Measurements from ENCODE around the gene SPART. TPM values are rescaled to one million over a fixed set of nuclear protein-coding genes. Genes with fewer than 3 reads are reported as not detected.

The SPART gene
- total RNA-seq, 5 donors from 2014 or later (not counting 1 experiment from before 2014, with no cell fraction given), result 20.2 to 33.3 (median 28.8) TPM

DNA sequence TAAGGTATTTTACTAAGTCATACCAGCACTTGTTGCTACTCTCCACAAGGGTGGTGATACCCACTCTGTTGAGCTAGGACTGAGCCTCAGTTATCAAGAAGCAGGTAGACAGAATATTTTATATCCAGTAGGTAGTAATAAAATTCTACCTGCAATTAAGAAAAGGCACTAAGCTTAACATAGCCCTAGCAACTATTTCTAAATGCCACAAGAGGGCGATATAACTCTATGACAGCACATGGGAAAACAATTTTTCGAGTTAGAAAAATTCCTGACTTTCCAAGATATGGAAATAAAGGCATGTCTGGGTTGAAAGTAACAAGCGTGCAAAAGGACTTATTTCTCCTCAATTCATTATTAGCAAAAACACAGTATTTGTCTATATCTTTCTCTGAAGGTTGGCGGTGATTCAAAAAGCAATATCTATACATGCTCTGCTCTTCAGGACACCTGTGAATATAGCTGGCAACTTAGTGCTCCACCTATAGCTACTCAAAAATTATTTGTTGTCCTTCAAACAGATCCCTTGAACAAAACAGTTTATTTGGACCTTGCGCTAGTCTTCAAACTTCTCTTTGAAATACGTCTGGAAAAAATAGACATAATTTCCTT, 63.3 kb downstream of the SPART start:
- ChIA-PET CTCF (interaction anchor here (0.5 to 1.8 kb wide), 10 partner anchors 8 to 704 kb away, joined by 3 to 11 read pairs (median 4); no protein-coding TSS in a partner anchor), POLR2A (no interaction called here)
- Histone ChIP-seq H3K27ac (ENCODE audit: low read length) (no peak overlapping the region), H3K9me3 (no peaks in the 10 kb centered on the region), H3K27me3 (replicated peaks in 1 of 2; ENCODE audit: control insufficient read depth in 2 of 2, extremely low read depth in 1 of 2, insufficient read depth in 2 of 2, low read length in 1 of 2) (peaks cover 0 to under 1% of the 10 kb centered on the region in 2 experiments), H3K4me1 (ENCODE audit: control insufficient read depth in 1 of 2, extremely low read depth in 1 of 2, insufficient read depth in 2 of 2, low read length in 2 of 2) (no peaks in the 10 kb centered on the region), H3K4me3 (ENCODE audit: control insufficient read depth in 1 of 2, extremely low read depth in 1 of 2, low read length in 1 of 2) (no peak overlapping the region), H3K36me3 (ENCODE audit: control insufficient read depth in 2 of 2, extremely low read depth in 1 of 2, insufficient read depth in 1 of 2, low read length in 1 of 2) (no peaks in the 10 kb centered on the region)
- 86% methylated on average over 1 of the region's 6 CpGs for WGBS (ENCODE audit: insufficient coverage)
- no peaks in the 10 kb centered on the region for H3K9me3 Mint-ChIP-seq
- no peak overlapping the region for H3K27ac Mint-ChIP-seq
- no peaks in the 10 kb centered on the region for H3K4me1 Mint-ChIP-seq
- no peaks in the 10 kb centered on the region for H3K36me3 Mint-ChIP-seq
- DNase-seq (peak in 1 of 35 experiments; percentile 31), ATAC-seq (replicated peaks in 1 of 4) (no peak)
- H3K27me3 Mint-ChIP-seq, result peaks cover 8 to 15% of the 10 kb centered on the region in 2 donors
- H3K4me3 Mint-ChIP-seq, result no peak overlapping the region

DNA sequence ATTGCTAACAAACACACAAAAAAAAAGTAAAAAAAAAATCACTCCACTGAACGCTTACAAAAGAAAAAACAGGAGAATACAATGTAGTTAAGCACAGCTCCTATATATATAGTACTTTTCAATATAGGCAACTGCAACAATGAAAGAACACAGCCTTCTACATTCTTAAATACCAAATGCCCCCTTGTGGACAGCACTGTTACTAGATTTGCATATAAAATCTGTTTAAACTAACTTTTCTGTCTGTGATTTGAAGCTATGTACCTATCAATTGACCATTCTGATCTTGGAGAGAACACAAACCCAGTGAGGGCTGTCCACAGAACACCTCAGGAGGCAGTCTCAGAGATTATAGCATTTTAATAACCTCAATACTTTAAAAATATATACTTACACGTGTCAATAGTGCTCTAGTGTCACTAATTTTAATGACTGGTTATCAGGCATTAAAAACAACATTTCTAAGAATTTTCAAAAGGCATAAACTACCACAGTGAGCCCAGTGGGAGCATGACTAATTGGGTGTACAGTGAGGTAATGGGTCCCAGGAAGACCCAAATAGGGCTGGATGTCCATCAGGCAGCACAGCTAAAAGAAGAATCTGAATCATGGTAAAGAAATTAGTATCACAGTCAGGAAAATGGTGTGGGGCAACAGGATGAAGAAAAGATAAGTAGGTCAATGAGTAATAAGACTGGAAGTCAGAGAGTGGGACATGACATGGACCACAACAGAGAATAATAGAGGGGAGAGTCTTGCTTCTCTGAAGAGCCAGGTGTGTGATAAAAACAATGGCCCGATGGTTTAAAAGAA, 70.8 kb downstream of the SPART start:
- ATAC-seq (replicated peaks in 1 of 4), result no peak
- peak in 1 of 35 experiments; percentile 19 for DNase-seq
- Histone ChIP-seq H3K4me3 (ENCODE audit: control insufficient read depth in 1 of 2, extremely low read depth in 1 of 2, low read length in 1 of 2) (no peak overlapping the region), H3K4me1 (ENCODE audit: control insufficient read depth in 1 of 2, extremely low read depth in 1 of 2, insufficient read depth in 2 of 2, low read length in 2 of 2) (no peaks in the 10 kb centered on the region), H3K27ac (ENCODE audit: low read length) (no peak overlapping the region), H3K9me3 (no peaks in the 10 kb centered on the region), H3K36me3 (ENCODE audit: control insufficient read depth in 2 of 2, extremely low read depth in 1 of 2, insufficient read depth in 1 of 2, low read length in 1 of 2) (no peaks in the 10 kb centered on the region), H3K27me3 (replicated peaks in 1 of 2; ENCODE audit: control insufficient read depth in 2 of 2, extremely low read depth in 1 of 2, insufficient read depth in 2 of 2, low read length in 1 of 2) (no peaks in the 10 kb centered on the region)
- Mint-ChIP-seq H3K4me3 (no peak overlapping the region), H3K4me1 (no peaks in the 10 kb centered on the region), H3K27me3 (peaks cover 0 to 12% of the 10 kb centered on the region in 2 donors), H3K36me3 (no peaks in the 10 kb centered on the region), H3K27ac (no peak overlapping the region), H3K9me3 (no peaks in the 10 kb centered on the region)
- POLR2A ChIA-PET, result no interaction called here
- no CpG with 5 or more reads among the region's 3 CpGs for WGBS (ENCODE audit: insufficient coverage)
- CTCF ChIA-PET, result interaction anchor here (0.6 to 1.6 kb wide), 3 partner anchors 13 to 298 kb away, joined by 3 to 4 read pairs (median 3); no protein-coding TSS in a partner anchor

DNA sequence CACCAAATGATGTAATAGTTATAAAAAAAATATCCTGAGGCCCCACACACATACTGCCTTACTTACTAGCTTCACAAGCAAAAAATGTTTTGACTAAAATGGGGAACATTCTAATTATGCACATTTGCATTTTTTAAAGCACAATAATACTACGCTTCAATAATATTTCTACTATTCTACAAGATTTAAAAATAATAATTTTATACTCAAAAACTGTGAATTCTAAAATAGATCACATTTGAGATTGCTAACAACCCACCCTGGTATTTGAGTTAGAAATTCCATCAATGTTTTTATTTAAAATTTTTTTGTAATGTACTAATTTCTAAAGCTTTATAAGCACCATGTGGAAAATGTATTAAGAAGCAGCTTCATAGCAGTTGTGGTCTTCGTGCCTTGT, 72.8 kb downstream of the SPART start:
- Mint-ChIP-seq H3K4me1 (no peaks in the 10 kb centered on the region), H3K27me3 (peaks cover 0 to 7% of the 10 kb centered on the region in 2 donors), H3K9me3 (no peaks in the 10 kb centered on the region), H3K36me3 (no peaks in the 10 kb centered on the region), H3K4me3 (no peak overlapping the region), H3K27ac (no peak overlapping the region)
- CTCF ChIA-PET, result interaction anchor here (1.2 to 1.3 kb wide), 2 partner anchors 10 to 12 kb away, joined by 3 to 6 read pairs; no protein-coding TSS in a partner anchor
- H3K36me3 ChIP-seq (ENCODE audit: control insufficient read depth in 2 of 2, extremely low read depth in 1 of 2, insufficient read depth in 1 of 2, low read length in 1 of 2), result no peaks in the 10 kb centered on the region
- no peaks in the 10 kb centered on the region for H3K27me3 ChIP-seq (replicated peaks in 1 of 2; ENCODE audit: control insufficient read depth in 2 of 2, extremely low read depth in 1 of 2, insufficient read depth in 2 of 2, low read length in 1 of 2)
- H3K27ac ChIP-seq (ENCODE audit: low read length), result no peak overlapping the region
- H3K4me3 ChIP-seq (ENCODE audit: control insufficient read depth in 1 of 2, extremely low read depth in 1 of 2, low read length in 1 of 2), result no peak overlapping the region
- H3K9me3 ChIP-seq, result no peaks in the 10 kb centered on the region
- WGBS (ENCODE audit: insufficient coverage), result 100% methylated on average over 1 of the region's 2 CpGs
- POLR2A ChIA-PET, result interaction anchor here in 1 of 2 donors (0.5 kb wide), 1 partner anchor 16 kb away, joined by 3 read pairs; no protein-coding TSS in a partner anchor
- H3K4me1 ChIP-seq (ENCODE audit: control insufficient read depth in 1 of 2, extremely low read depth in 1 of 2, insufficient read depth in 2 of 2, low read length in 2 of 2), result no peaks in the 10 kb centered on the region
- DNase-seq, result no peak
- ATAC-seq (replicated peaks in 1 of 4), result no peak

DNA sequence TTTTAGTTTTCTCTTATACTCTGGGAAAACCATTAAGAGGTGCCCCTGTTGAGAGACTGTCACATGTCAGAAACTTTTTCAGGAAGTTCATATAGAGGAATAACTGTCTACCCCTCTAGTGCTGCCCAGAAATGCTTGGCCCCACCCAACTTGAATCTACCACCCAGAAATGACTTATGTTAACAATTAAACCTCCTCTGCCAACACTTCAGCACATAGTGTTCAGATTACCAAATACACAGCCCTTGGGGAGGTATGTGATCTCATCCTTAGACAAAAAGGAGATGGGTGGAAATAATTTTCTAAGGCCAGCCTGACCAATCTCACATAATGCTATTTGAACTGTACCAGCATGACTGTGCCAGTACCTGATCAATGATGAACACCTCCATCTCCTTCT, 84.2 kb downstream of the SPART start:
- no peak overlapping the region for H3K4me3 ChIP-seq (ENCODE audit: control insufficient read depth in 1 of 2, extremely low read depth in 1 of 2, low read length in 1 of 2)
- ChIA-PET CTCF (interaction anchor here in 1 of 2 donors (1.0 kb wide), 1 partner anchor 22 kb away, joined by 3 read pairs; no protein-coding TSS in a partner anchor), POLR2A (no interaction called here)
- Mint-ChIP-seq H3K36me3 (no peaks in the 10 kb centered on the region), H3K9me3 (no peaks in the 10 kb centered on the region), H3K27ac (no peak overlapping the region), H3K4me1 (no peaks in the 10 kb centered on the region), H3K4me3 (no peak overlapping the region), H3K27me3 (peaks cover 4 to 5% of the 10 kb centered on the region in 2 donors)
- no peak overlapping the region for H3K27ac ChIP-seq (ENCODE audit: low read length)
- no peak for ATAC-seq (replicated peaks in 1 of 4)
- no peak for DNase-seq
- H3K9me3 ChIP-seq, result no peaks in the 10 kb centered on the region
- no peaks in the 10 kb centered on the region for H3K4me1 ChIP-seq (ENCODE audit: control insufficient read depth in 1 of 2, extremely low read depth in 1 of 2, insufficient read depth in 2 of 2, low read length in 2 of 2)
- H3K27me3 ChIP-seq (replicated peaks in 1 of 2; ENCODE audit: control insufficient read depth in 2 of 2, extremely low read depth in 1 of 2, insufficient read depth in 2 of 2, low read length in 1 of 2), result peaks cover 0 to 4% of the 10 kb centered on the region in 2 experiments
- no peaks in the 10 kb centered on the region for H3K36me3 ChIP-seq (ENCODE audit: control insufficient read depth in 2 of 2, extremely low read depth in 1 of 2, insufficient read depth in 1 of 2, low read length in 1 of 2)

DNA sequence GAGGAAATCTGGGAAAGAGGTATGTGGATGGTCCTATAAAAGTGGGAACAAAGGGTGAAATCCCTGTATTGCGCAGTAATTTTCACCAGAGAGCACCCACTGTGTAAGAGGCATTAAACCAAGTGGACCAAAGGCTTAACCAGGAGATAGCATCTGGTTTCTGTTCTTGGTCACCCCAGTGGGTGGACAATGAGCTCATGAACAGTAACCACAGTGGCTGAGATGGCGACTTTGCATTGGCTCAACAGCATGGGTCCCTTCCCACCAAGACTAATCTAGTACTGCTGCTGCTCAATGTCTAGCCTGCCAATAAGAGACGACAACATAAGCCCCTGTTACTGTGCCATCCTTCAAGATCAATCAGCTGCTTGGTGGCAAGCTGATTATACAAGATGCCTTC, 85.2 kb downstream of the SPART start:
- H3K9me3 Mint-ChIP-seq, result peaks cover 0 to 3% (median 0%) of the 10 kb centered on the region in 3 donors
- no peaks in the 10 kb centered on the region for H3K4me1 ChIP-seq (ENCODE audit: control insufficient read depth in 1 of 2, extremely low read depth in 1 of 2, insufficient read depth in 2 of 2, low read length in 2 of 2)
- H3K4me3 Mint-ChIP-seq, result no peak overlapping the region
- H3K4me3 ChIP-seq (ENCODE audit: control insufficient read depth in 1 of 2, extremely low read depth in 1 of 2, low read length in 1 of 2), result no peak overlapping the region
- peaks cover under 1 to 10% of the 10 kb centered on the region in 2 donors for H3K27me3 Mint-ChIP-seq
- H3K36me3 ChIP-seq (ENCODE audit: control insufficient read depth in 2 of 2, extremely low read depth in 1 of 2, insufficient read depth in 1 of 2, low read length in 1 of 2), result no peaks in the 10 kb centered on the region
- 84% methylated on average over 3 of the region's 3 CpGs for WGBS (ENCODE audit: insufficient coverage)
- ChIA-PET POLR2A (no interaction called here), CTCF (interaction anchor here in 1 of 2 donors (0.6 kb wide), 1 partner anchor 13 kb away, joined by 3 read pairs; no protein-coding TSS in a partner anchor)
- no peaks in the 10 kb centered on the region for H3K36me3 Mint-ChIP-seq
- H3K27ac ChIP-seq (ENCODE audit: low read length), result no peak overlapping the region
- no peaks in the 10 kb centered on the region for H3K9me3 ChIP-seq
- ATAC-seq (replicated peaks in 1 of 4) (no peak), DNase-seq (no peak)
- H3K4me1 Mint-ChIP-seq, result no peaks in the 10 kb centered on the region
- H3K27ac Mint-ChIP-seq, result no peak overlapping the region
- peaks cover 0 to 10% of the 10 kb centered on the region in 2 experiments for H3K27me3 ChIP-seq (replicated peaks in 1 of 2; ENCODE audit: control insufficient read depth in 2 of 2, extremely low read depth in 1 of 2, insufficient read depth in 2 of 2, low read length in 1 of 2)

DNA sequence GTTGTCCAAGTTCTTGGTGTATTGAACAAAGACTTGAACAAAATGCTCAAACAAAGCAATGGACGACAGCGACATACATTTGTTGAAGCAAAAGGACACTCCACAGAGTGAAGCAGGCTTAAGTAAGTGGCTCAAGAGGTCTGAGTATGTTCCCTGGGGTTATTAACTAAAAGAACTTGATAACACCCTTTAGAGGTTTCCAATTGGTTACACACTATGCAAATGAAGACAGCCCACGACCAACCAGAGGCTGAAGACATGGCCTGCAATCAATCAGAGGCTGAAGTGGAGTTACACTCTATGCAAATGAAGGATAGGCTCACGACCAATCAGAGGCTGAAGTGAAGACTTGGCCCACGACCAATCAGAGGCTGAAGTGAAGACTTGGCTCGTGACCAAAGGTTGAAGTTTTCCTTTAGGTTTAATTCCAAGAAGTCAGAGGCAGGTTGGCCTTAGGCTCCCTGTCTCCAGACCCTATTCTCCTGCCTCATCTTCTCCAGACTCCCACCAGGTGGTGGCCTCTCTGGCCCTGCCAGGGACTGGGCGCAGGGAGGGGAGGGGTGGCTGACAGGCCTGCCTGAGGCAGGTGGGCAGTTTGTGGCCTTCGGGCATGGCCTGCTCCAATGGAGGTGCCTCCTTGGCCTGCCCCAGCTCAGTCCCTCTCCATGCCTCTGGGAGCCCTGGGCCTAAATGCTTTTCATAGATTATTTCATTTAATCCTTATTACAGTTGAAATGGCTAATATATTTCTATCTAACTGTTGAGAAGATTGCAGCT, 86.6 kb downstream of the SPART start:
- H3K27me3 ChIP-seq (replicated peaks in 1 of 2; ENCODE audit: control insufficient read depth in 2 of 2, extremely low read depth in 1 of 2, insufficient read depth in 2 of 2, low read length in 1 of 2), result peaks cover 0 to 13% of the 10 kb centered on the region in 2 experiments
- ChIA-PET CTCF (no interaction called here), POLR2A (no interaction called here)
- DNase-seq (no peak), ATAC-seq (replicated peaks in 1 of 4) (no peak)
- no peaks in the 10 kb centered on the region for H3K4me1 Mint-ChIP-seq
- peaks cover 6 to 13% of the 10 kb centered on the region in 2 donors for H3K27me3 Mint-ChIP-seq
- peaks cover 0 to 3% (median 0%) of the 10 kb centered on the region in 3 donors for H3K9me3 Mint-ChIP-seq
- no peak overlapping the region for H3K27ac Mint-ChIP-seq
- no peak overlapping the region for H3K4me3 Mint-ChIP-seq
- H3K36me3 ChIP-seq (ENCODE audit: control insufficient read depth in 2 of 2, extremely low read depth in 1 of 2, insufficient read depth in 1 of 2, low read length in 1 of 2), result no peaks in the 10 kb centered on the region
- no peaks in the 10 kb centered on the region for H3K4me1 ChIP-seq (ENCODE audit: control insufficient read depth in 1 of 2, extremely low read depth in 1 of 2, insufficient read depth in 2 of 2, low read length in 2 of 2)
- no peak overlapping the region for H3K4me3 ChIP-seq (ENCODE audit: control insufficient read depth in 1 of 2, extremely low read depth in 1 of 2, low read length in 1 of 2)
- H3K36me3 Mint-ChIP-seq, result no peaks in the 10 kb centered on the region
- no peaks in the 10 kb centered on the region for H3K9me3 ChIP-seq
- no peak overlapping the region for H3K27ac ChIP-seq (ENCODE audit: low read length)
- 67% methylated on average over 6 of the region's 8 CpGs for WGBS (ENCODE audit: insufficient coverage)
